ENCODE measurements around the gene ITPR1.

The ITPR1 gene

GRCh38 chr3:4509983-4510755 is 17.0 kb downstream of the ITPR1 start:
- DNase-seq (ENCODE audit: low read depth in 2 of 2): no peak

GRCh38 chr3:4511491-4512262 is 18.5 kb downstream of the ITPR1 start:
- no peak for DNase-seq (ENCODE audit: low read depth in 2 of 2)

GRCh38 chr3:4512895-4513616 is 19.9 kb downstream of the ITPR1 start:
- no peak for DNase-seq (ENCODE audit: low read depth in 2 of 2)

- no peak for DNase-seq (ENCODE audit: low read depth in 2 of 2)
Observed at GRCh38 chr3:4514321-4514720, 21.2 kb downstream of the ITPR1 start.

- no peak for DNase-seq (ENCODE audit: low read depth in 2 of 2)
Observed at GRCh38 chr3:4514916-4515315, 21.8 kb downstream of the ITPR1 start.

GRCh38 chr3:4515916-4516579 is 22.9 kb downstream of the ITPR1 start:
- no peak for DNase-seq (ENCODE audit: low read depth in 2 of 2)

GRCh38 chr3:4517093-4517492 is 23.9 kb downstream of the ITPR1 start:
- no peak for DNase-seq (ENCODE audit: low read depth in 2 of 2)

- DNase-seq (ENCODE audit: low read depth in 2 of 2): no peak
Observed at GRCh38 chr3:4517643-4518311, 24.6 kb downstream of the ITPR1 start.

- DNase-seq (ENCODE audit: low read depth in 2 of 2): no peak
Observed at GRCh38 chr3:4520033-4520816, 27.1 kb downstream of the ITPR1 start.

- no peak for DNase-seq (ENCODE audit: low read depth in 2 of 2)
Observed at GRCh38 chr3:4522947-4523346, 29.8 kb downstream of the ITPR1 start.

- DNase-seq (ENCODE audit: low read depth in 2 of 2): no peak
Observed at GRCh38 chr3:4523710-4524698, 30.9 kb downstream of the ITPR1 start.

- no peak for DNase-seq (ENCODE audit: low read depth in 2 of 2)
Observed at GRCh38 chr3:4525560-4526223, 32.5 kb downstream of the ITPR1 start.

- no peak for DNase-seq (ENCODE audit: low read depth in 2 of 2)
Observed at GRCh38 chr3:4528320-4528719, 35.2 kb downstream of the ITPR1 start.

GRCh38 chr3:4528819-4529600 is 35.9 kb downstream of the ITPR1 start:
- DNase-seq (ENCODE audit: low read depth in 2 of 2): no peak

GRCh38 chr3:4529876-4530588 is 36.9 kb downstream of the ITPR1 start:
- DNase-seq (ENCODE audit: low read depth in 2 of 2): no peak

GRCh38 chr3:4531478-4532025 is 38.4 kb downstream of the ITPR1 start:
- no peak for DNase-seq (ENCODE audit: low read depth in 2 of 2)

- DNase-seq (ENCODE audit: low read depth in 2 of 2): no peak
Observed at GRCh38 chr3:4532535-4533112, 39.5 kb downstream of the ITPR1 start.

Measured in stimulated activated CD4-positive, alpha-beta T cell treated with anti-CD3 and anti-CD28 coated beads, Interleukin-12 subunit alpha, Interleukin-12 subunit beta, amount 100 ng/mL, for 24 hours (primary cell).